GM10248 (cell line): Measurements from ENCODE around the gene HMCN1.

Experiments used
- CTCF ChIA-PET: fragments of 300-600 bp; sonication (Branson Sonifier 250); formaldehyde crosslinking; extraction: SDS; loops from one replicate; lab custom pipeline; 2021; ENCODE audit warnings: antibody characterized with exemption; lab: Yijun Ruan, JAX
- POLR2A ChIA-PET: fragments of 350-650 bp; sonication (Branson Sonifier 250); formaldehyde crosslinking; extraction: SDS; loops from one replicate; lab custom pipeline; 2020; ENCODE audit warnings: antibody characterized with exemption; lab: Yijun Ruan, JAX
- DNase-seq: peaks from one replicate; pipeline ENCODE4 v3.0.0; 2012; ENCODE audit errors: extremely low spot score
- CTCF ChIP-seq: IDR thresholded peaks from 2 replicates; pipeline ENCODE4 v1.5.1; 2012; ENCODE audit warnings: mild to moderate bottlenecking, low read depth; ENCODE audit errors: extremely low read depth, missing control alignments, control extremely low read depth

Gene HMCN1

DNA sequence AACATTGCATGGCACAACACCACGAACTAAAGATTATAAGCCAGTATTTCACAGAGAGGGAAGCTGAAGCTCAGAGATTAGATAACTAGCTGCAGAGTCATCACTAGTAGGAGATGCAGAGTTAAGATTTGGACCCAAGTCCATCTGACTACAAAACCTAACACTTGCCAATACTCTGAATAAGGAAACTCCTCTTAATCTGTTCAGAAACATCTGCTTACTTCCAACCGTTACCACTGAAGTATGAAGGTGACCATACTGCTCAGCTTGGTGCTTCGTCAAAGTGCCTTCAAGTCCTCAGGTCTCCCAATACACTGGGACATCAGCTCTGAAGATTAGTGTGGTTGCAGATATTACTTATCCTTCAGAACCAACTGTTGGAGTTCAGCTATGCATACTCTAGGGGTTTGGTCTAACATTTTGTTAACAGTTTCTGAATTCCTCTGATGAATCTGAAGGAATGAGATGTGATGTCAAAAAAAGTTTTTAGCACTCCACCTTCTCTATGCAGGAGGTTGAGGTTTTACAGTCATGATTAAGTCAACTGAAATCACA is 461.3 kb downstream of the HMCN1 start:
- DNase-seq, result no peak
- TF ChIP-seq CTCF, result no peak
- CTCF ChIA-PET, result interaction anchor here (1.3 kb wide), 1 partner anchor 13 kb away, joined by 3 read pairs; no protein-coding TSS in a partner anchor
- POLR2A ChIA-PET, result no interaction called here

DNA sequence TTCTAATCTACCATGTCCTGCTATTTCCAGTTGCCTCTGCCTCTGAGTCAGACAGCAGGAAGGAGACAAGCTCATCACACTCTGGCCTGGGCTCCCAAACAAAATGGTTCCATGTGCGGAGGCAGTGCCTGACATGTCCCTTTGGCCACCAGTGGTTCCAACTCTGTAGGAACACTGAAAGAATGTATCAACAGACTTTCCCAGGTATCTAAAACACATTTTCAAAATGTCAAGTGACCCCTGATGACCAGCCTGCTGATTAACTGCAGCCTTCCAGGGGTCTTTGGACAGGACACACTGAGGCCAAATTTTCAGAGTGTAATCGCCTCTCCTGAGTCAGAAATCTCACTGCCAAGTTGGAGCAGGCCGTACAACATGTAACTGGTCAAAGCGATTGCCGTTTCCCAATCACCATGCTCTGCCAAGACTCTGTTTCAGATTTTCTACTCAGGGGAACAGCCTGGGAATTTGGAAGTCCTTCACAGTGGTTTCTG is 468.1 kb downstream of the HMCN1 start:
- no peak for DNase-seq
- TF ChIP-seq CTCF, result no peak
- ChIA-PET POLR2A (no interaction called here), CTCF (interaction anchor here (1.0 to 2.7 kb wide), 2 partner anchors 11 to 17 kb away, joined by 3 to 7 read pairs; no protein-coding TSS in a partner anchor)

DNA sequence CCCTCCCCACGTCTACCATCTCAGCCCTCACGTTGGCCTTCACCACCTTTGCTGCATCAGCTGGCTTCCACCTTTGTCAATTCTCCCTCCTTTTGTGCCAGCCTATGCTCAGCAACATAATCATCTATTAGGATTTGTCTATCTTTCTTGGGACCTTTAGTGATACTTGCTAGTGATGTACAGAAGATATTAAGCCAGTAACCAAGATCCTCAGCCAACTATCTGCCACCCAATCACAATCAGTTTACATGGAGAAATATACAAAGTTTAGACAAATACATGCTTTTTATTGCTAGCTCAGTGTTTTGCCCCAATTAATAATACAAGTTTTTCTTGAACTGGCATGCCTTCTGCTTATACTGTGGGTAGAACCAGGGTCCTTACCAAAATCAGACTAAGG is 468.6 kb downstream of the HMCN1 start:
- DNase-seq, result no peak
- ChIA-PET POLR2A (no interaction called here), CTCF (interaction anchor here (2.7 kb wide), 1 partner anchor 11 kb away, joined by 7 read pairs; no protein-coding TSS in a partner anchor)
- TF ChIP-seq CTCF, result no peak

DNA sequence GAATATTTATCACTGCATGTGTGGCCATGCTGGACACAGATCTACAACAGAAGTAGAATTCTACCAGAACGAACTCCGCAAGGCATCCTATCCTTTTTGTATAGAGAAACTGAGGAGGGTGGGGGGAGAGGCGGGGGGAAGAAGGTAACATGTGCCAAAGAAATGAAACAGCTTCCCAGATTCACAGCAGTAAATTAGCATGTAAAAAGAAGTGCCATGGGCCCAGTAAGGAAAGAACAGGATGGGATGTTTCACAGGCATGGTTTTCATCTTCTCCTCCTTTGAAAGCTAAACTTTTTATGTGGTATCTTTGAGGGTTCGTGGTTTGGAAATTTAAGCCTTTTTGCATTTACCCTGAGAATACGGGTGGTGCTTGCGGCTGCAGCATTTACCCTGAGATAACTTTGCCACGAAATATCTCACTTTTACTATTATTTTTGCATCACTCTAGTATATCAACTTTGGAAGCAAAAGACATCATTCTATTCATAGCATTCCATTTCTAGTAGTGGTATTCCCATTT is 471.9 kb downstream of the HMCN1 start:
- ChIA-PET POLR2A (no interaction called here), CTCF (interaction anchor here (1.2 to 1.5 kb wide), 2 partner anchors 51 to 554 kb away, joined by 3 to 4 read pairs; no protein-coding TSS in a partner anchor)

GRCh38 chr1:186207391-186208085 is 473.3 kb downstream of the HMCN1 start:
- no peak for DNase-seq

More for the DNA sequence above, 471.9 kb downstream of the HMCN1 start:
- no peak for DNase-seq
- TF ChIP-seq CTCF, result no peak

More at GRCh38 chr1:186207391-186208085, 473.3 kb downstream of the HMCN1 start:
- ChIA-PET CTCF (interaction anchor here (1.4 to 1.6 kb wide), 2 partner anchors 487 to 527 kb away, joined by 3 to 8 read pairs; no protein-coding TSS in a partner anchor), POLR2A (no interaction called here)
- no peak for TF ChIP-seq CTCF
